AG10803 (cell line): ENCODE results near the gene CLMN.

Experiments used
- DNase-seq: peaks from one replicate; pipeline ENCODE4 v3.0.0; 2010; ENCODE audit warnings: low read depth
- H3K4me3 ChIP-seq: 2 replicates; pipeline ENCODE4 v1.5.1; 2011; ENCODE audit warnings: mild to moderate bottlenecking, low read length, control low read depth
- CTCF ChIP-seq: conservative IDR thresholded peaks from 2 replicates; pipeline ENCODE4 v1.5.1; 2011; ENCODE audit warnings: mild to moderate bottlenecking, low read length, control low read depth, inconsistent platforms

The CLMN gene

GRCh38 chr14:95235351-95235750 lies 84.4 kb downstream of the CLMN start:
- no peak for TF ChIP-seq CTCF
- H3K4me3 ChIP-seq: no peak overlapping the region
- DNase-seq: no peak

GRCh38 chr14:95234426-95234825 lies 85.3 kb downstream of the CLMN start:
- no peak for DNase-seq
- no peak for TF ChIP-seq CTCF
- H3K4me3 ChIP-seq: no peak overlapping the region

- TF ChIP-seq CTCF: no peak
- no peak for DNase-seq
These were observed 85.9 kb downstream of the CLMN start for GRCh38 chr14:95233702-95234241.

GRCh38 chr14:95232894-95233584 lies 86.7 kb downstream of the CLMN start:
- no peak overlapping the region for H3K4me3 ChIP-seq
- DNase-seq: no peak
- TF ChIP-seq CTCF: no peak

More at GRCh38 chr14:95233702-95234241, 85.9 kb downstream of the CLMN start:
- H3K4me3 ChIP-seq: no peak overlapping the region

GRCh38 chr14:95231966-95232633 lies 87.6 kb downstream of the CLMN start:
- DNase-seq: no peak
- no peak for TF ChIP-seq CTCF
- no peak overlapping the region for H3K4me3 ChIP-seq

- DNase-seq: no peak
- TF ChIP-seq CTCF: no peak
- H3K4me3 ChIP-seq: no peak overlapping the region
These were observed 90.0 kb downstream of the CLMN start for GRCh38 chr14:95229749-95230148.

GRCh38 chr14:95228240-95228639 lies 91.5 kb downstream of the CLMN start:
- DNase-seq: no peak
- no peak for TF ChIP-seq CTCF
- no peak overlapping the region for H3K4me3 ChIP-seq
